SW 1271 (cell line): ENCODE measurements around the gene TNIK.

Source experiments
- DNase-seq, 2 experiments: peaks; one replicate each; lab custom pipeline; 2025; lab: John Stamatoyannopoulos, UW

The TNIK gene

DNA sequence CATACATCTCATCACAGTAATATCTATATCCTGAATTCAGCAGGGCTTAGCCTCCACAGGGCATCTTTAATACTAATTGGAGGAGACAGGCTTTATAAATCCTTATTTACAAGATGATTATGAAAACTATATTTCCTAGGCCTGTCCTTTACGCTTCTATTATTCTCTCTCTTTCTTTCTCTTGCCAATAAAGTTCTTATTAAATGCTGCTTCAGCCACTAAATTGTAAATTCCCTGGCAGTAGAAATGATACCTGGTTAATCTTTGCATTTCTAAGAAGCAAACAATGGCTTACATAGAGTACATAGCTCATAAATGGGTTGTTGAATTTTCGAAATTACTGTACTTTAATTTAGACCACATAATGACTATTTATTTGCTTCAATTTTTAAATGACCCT is 43.5 kb downstream of the TNIK start:
- DNase-seq = no peak

DNA sequence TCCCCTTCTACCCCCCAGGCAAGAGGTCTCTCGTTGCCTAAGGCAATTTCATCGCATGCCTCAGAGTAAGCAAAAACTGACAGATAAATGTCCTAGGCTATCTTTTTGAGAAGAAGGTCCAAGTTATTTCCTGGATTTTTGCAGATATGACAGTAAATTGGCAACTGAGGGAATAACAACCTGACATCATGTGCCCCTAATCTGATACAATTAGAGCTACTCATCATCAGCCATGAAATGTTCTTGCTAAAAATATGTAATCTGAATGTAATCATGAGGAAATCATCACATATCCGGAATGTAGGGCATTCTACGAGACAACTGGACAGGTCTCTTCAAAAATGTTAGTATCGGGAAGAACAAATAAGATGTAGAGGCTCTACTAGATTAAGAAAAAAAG is 44.1 kb downstream of the TNIK start:
- DNase-seq = no peak

DNA sequence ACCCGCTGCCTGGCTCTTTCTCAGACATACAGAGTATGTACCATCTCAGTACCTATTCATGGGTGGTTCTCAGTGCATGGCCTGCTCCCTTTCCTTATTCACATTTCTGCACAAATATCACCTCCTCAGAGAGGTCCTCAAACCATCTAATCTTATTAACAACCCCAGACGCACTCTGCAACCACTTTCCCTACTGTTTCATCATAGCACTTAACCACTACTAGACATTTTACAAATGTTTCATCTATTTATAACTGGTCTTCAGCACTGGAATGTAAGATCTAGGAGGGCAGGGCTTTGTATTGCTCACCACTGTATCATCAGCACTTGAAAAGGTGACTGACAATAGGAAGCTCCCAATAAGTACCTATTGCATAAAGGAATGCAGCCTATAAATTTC is 45.1 kb downstream of the TNIK start:
- no peak for DNase-seq

DNA sequence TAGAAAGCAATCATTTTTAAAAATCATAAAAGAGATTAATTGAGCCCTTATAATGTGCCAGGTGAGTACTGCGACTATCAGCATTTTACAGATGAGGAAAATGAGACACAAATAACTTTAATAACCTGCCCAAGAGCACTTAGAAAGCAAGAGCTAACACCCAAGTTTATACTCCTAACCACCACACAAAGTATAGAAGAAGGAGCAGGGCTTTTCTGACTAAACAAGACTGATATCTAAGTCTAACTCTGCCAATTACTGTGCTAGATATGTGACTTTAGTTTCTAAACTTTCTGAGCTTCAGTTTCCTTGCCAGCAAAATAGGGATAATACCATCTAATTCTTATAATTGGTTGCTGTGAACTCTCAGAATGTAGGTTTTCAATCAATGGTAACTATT is 47.7 kb downstream of the TNIK start:
- DNase-seq = no peak

DNA sequence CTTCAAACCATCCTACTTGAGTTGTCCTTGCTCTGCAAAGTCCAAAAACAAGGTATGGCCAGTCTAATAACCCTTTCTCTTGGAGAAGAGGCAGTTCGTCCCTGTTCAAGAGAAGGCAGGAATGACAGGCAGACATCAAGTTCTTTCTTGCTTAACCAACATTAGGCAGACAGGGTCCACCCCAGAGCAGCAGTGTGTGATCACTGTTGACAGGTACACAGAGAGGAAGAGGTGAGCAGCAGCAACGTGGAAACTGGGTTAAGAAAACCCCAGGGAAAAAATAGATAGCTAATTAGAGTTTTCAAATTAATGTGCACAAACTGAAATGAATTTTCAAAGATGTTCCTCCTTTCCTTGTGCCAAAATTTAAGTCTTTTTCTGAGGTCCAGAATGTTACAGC is 48.2 kb downstream of the TNIK start:
- DNase-seq = no peak

DNA sequence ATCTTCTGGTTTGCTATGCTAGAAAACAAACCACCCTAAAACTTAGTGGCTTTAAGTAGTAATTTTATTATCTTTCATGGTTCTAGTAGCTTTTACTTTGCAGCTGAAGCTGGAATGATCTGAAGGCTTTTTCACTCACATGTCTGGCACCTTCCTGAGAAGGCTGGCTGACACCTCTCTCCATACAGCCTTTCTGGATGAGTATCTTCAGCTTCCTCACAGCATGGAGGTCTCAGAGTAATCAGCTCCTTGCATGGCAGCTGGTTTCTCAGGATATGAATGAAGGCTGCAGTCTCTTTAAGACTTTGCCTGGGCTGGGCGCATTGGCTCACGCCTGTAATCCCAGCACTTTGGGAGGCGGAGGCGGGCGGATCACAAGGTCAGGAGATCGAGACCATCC is 50.0 kb downstream of the TNIK start:
- no peak for DNase-seq

DNA sequence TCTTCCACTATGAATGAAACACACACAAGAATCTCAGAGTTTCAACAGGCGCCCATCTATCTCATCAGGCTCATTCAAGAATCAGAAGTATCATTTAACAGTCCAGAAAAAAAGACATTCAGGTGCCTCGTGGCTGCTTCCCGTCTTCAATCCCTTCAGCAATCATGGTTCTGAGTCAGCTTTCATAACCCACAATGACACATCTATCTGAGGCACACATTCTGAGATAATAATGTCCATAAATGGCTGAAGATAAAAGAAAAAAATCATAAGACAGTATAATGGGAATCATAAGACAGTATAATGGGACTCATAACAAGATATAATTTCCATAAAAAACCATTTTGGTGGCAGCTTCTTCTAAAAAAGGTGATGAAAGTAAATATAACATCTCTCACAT is 52.4 kb downstream of the TNIK start:
- no peak for DNase-seq

DNA sequence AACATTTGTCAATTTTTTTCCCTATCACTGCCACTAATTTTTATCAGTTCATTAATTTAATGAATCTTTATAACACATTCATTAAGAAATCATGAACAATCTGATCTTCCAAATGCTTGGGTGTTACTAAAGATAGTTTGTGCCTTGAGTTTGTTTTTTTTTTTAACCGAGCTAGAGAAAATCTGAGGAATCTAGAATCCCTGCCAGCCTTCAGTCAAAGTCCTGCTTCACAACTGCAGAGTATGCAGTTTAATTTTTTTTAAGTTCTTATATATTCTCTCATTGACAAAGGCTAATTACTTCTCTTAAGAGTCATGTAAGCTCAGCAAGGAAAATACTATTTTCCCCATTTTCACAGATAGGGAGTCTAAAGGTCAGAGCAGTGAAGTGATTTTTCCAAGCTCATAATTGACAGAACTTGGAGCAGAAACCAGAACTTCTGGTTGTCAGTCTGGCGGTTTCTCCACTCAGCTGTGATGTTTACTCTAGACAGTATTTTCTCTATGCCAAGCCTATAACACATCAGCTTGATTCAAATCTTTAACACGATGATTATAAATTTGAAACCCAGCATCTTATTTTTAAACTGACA is 55.7 kb downstream of the TNIK start:
- no peak for DNase-seq

DNA sequence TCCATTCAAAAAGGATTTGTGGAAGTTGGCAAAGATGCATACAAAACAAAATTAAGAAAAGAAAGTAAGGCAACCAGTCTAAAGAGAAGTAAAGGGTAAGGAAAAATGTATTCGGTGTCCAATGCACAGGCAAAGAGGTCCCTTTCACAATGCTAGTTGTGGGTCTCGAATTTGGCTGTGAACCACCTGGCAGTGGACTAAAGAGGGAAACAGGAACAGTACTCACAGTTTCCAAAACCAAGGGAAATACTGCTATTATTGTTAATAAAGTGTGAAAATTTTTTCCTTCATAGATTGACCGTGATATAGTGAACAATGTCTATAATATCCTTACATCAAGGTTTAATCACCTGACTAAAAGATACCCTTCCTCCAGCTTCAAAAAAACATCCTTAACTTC is 57.9 kb downstream of the TNIK start:
- DNase-seq = no peak

DNA sequence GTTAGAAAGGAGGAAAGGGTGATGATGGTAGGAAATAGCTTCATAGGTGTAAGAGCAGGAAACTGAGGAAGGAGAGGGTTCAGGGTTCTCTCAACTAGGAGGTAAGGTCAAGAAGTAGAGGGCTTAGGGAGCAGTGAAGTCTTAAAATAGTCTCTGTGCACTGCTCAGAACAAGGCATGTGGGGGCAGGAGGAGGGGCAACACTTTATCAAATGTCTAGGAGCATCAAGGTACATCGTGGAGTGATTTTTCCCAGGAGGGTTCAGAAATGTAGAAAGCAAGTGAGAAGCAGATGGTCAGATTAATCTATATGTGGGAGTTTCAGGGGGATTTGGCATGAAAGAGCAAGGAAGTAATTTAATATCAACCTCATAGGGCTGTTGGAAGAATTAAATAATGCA is 58.8 kb downstream of the TNIK start:
- no peak for DNase-seq

DNA sequence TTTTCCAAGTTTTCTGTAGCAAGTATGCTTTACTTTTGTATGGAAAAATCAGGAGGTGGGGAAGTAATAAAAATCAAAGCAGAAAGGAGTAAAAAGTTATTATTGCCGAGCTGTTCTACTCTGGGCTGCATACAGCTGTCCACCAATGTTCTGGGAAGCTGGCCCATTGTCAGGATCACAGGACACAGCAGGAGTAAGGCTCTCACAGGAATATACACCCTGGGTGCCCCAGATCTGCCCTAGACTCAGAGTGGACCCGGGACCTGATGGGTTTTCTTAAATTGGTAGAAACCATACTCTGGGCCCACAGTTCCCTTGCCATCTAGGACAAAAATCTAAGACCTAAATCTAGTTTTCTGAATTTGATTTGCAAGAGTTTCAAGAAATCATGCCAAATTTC is 60.4 kb downstream of the TNIK start:
- no peak for DNase-seq

DNA sequence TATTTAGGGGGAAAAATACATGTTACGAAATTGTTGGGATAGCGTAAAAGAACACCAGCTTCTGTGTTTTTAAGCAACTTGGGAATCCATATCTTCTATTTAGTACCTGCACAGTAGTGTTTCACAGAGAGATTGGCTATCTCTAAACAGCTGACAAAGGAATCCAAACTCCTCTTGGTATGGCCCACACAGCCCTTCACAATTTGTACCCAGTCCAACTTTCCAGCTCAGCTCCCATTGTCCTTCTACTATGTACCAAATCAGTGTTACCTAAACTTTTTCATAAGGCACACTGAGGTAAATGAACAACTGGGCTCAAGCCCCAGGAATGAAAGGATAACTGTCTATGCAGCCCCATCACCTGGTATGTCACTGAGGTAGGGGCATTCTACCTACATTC is 61.9 kb downstream of the TNIK start:
- no peak for DNase-seq

DNA sequence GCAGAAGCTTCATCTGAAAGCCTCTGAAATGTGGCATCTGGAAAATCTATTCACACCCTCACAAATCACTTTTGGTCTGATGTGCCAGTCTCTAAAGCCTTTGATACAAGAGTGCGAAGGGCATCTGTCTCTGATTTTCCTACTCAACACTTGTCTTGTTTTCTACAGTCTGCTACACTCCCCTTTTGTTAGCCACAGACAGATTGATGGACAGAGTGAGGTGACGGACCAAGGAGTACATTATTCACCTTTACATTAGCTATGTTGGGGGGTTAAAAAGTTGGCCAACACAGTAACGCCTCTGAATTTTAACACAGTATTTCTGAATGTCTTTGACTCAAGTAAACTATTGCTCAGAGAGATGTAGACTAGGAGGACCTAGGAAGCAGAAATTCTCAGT is 63.1 kb downstream of the TNIK start:
- DNase-seq = no peak

DNA sequence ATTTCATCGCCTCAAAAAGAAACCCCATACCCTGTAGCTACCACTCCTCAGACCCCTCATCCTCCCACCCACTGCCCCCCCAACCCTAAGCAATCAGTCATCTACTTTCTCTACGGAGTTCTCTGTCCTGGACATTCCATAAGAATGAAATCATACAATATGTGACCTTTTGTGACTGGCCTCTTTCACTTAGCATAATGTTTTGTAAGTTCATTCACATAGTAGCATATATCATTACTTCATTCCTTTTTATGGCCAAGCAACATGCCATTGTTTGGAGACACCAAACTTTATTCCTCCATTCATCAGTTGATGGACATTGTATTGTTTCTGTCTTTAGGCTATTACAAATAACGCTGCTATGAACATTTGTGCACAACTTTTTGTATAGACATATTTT is 64.2 kb downstream of the TNIK start:
- DNase-seq = no peak

DNA sequence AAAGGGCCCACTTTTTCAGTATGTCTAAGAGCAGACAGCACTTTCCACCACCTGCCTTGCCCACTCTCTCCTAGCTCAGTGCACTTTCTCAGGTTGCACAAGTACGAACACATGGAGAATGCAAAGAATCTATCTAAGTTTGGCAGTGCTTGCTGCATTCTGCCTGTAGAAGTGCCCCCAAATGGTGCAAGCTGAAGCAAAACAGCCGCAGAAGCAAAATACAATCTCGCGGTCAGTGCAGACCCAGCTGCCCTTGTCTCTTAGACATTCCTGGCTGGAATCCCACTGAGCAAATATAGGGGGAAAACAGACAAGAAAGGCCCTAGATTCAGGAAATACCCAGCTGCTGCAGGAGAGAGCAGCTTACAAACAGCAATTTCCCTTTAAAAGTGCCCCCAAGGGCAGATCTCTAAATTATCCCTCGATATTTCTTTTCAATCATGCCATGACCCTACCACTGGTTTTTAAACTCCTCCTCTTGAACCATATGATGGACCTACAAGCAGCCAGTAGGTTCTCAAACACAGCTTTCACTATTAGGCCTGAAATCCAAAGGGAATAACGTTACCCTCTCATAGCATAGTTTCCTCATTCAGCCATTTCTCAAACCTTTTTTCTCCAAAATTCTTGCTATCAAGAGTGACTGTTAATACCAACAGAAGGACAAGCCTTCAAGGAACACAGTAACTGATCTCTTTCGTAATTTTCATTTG is 67.0 kb downstream of the TNIK start:
- no peak for DNase-seq

DNA sequence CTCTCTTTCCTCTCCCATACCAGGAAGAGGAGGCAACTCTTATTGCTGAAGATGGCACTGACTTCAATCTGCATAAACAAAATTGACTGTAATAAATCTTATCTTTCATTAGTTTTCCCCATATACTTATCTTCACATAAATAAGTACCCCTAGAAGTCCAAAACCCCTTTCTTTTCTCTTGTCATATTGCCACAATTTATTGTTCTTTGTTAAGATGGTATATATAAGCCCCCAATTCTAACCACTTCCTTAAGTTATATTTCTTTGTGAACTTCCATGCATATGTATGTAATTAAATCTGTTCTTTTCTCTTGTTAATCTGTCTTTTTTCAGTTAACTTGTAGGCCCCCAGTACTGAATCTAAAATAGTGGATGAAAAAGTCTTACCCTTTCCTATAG is 68.8 kb downstream of the TNIK start:
- DNase-seq = no peak

DNA sequence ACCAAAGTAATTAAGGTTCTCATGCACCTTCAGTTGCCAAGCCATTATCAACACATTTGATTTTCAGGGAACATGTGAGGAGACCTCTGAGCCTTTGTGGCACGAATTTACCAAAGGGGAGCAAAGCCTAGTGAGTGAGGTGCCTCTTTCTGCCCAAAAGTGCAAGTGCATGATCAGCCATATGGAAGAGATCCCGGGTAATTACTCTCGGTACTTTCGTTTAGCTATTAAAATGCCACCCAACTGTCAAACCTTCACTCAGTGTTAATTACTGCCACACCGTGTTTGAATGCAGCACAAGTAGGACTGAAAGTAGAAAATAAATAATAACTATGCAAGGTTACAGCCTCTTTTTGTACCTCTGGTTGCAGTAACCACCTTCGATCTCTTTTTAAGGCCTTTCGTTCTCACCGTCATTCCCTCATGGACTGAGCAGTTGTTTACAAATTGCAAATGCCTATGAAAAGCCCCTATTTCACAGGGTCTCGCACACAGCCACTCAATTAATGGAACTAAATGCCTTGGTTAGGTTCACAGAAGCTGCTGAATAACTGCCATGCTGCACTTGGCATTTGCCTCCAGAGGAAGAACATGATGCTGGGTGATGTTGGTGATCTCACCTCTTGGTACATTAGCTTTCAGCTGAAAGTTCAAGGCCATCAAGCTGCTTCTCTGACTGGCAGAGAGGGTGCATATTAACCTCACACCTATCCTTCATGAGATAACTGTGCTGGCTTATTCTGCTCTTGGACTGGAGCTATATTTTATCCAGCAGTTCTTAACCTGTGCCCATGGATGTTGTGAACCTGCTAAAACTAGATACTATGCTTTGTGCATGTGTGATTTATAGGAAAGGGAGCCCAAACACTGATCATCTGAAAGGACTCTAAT is 69.9 kb downstream of the TNIK start:
- no peak for DNase-seq

DNA sequence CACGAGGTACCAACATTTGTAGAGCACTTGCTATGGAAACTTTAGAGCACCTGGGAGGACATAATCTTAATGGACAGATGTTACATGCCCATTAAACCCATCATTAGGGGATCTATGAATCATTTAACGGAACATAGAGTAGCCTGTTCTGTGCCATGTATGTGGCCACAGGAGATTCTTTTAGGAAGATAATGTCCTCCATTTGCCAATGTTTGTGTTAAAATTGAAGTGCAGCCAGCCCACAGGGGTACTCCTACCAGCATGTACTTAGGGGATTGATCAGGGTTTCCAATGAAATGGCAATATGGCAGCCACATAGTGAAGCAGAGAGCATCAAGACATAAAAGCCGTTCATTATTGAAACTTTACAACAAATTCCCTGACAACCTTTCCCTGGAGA is 70.7 kb downstream of the TNIK start:
- no peak for DNase-seq

DNA sequence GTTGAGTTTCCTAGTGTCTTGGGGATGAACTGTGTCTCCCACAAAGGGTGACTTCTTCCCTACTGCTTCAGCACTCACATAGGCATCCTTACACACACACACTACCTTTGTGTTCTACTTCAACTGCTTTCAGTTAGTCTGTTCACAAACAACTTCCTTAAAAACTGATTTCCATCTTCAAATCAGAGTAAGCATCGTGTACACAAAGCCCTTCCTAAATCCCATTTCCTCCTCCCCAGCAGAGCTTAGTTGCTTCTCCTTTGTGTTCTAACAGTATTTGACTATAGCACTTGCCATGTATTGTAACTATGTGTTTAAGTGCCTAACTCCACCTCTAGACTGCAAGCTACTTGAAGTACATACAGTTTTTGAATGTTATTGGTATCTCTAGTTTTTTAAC is 71.7 kb downstream of the TNIK start:
- no peak for DNase-seq

DNA sequence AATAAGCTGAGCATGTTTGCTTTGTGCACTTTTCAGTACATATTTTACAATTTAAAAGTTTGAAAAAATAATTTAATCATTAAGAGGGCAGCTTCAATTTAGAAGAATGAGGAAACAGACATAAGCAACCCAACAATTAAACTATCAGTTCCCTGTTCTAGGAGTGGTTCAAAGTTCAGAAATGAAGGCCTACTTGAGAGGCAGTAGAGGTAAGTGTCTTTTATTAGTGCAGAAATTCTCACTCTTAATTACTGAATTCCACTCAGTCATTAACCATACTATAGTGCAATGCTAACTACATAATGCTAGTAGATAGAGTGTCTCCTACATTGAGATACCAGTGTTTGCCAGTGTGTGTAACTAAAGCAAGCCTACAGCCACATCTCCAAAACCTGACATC is 73.1 kb downstream of the TNIK start:
- no peak for DNase-seq

DNA sequence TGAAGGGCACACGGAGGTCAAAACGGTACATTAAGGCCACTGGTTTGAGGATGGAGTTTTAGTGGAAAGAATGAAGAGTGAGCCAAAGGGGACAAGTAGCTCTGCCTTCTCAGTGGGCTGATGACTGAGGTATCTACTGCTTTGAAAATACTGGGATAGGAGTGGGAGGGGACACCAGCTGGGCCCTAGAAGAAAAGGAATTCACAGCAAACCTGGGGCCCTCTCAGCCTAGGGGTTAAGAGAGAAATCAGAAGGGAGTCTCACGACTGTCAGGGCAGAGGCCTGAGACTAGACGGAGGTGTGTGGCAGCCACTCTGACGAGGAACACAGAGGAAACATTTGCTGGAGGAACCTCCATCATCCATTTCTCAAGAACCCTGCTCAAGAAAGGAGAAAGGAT is 75.1 kb downstream of the TNIK start:
- DNase-seq = no peak

DNA sequence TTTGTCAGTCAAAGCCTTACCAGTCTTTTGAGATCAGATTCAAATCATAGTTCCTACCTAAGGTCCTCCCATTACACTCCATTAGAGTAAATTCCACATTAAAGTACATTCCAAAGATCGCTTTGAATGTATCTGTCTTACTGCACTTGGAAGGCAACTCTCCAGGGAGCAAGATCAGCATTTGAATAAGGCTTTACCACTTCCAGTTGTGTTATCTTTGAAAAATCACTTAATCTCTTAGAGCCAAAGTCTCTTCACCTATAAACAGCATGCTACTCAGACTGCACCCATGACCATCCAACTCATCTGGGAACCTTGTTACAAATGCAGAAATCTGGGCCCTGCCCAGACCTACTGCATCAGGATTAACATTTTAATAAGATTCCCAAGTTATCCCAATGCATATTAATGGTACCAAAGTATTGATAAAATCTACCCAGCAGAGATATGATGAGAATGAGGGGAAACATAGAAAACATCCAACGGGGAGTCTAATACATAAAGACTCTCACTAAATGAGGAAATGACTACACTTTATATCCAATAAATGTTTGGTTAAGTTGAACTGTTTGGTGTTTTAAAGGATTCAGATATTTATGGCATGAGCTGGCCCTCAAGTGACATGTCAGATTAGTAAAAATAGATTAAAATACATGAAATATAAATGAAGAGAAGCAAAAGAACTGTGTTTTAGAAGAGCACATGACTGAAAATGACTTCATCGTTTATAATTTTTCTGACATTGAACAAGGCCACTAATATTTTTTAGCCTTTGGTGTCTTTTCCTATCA is 75.9 kb downstream of the TNIK start:
- no peak for DNase-seq
